HG03354 (cell line): ENCODE measurements around the gene ZFP64.
"Not testable (repeated sequence)": the region's sequence is repeated elsewhere in the genome, so short reads cannot be mapped to it uniquely, and the experiment has no call there.

Experiments
- ATAC-seq: cut with Tn5 transposase; IDR thresholded peaks from one replicate; pipeline ENCODE4 v1.9.1; 2021; ENCODE audit warnings: mild to moderate bottlenecking; ENCODE audit not compliant: unreplicated experiment, poor library complexity, severe bottlenecking

Gene ZFP64

DNA sequence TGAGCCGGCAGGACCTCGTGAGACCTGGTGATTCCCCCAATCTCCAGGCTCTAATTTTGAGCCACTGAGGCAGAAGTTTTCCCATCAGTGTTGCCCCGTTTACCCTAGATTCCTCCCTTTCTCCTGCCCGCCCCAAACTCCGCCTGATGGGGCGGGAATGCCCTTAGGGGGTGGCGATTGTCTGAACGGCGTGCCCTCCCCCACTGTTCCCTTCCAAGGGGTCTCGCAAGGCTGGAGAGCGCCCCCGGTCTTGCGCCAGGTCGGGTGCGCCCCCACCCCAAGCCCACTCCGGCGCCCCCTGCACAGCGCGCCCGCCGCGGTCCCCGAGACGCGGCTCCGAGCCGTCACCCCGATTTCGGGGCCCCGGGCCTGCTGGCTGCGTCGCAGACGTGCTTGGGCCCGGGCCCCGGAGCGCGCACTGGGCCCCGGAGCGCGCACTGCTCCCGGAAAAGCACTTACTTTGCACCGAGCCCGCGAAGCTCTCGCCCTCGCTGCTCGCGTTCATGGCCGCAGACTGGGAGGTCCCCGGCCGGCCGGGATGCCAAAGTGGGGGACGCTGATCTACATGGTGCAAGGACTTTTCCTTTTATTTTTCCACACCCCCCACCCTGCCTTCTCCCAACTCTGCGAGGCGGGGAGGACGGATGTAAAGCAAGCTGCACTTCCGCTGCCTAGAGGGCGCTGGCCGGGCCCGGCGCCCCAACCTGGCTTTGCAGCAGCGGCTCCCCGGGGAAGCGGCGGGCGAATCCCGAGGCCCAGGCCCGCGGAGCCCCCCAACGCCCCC lies at the start of gene ZFP64:
ZFP64 (minus strand) TSS at position 648 of the 784 bp plus-strand sequence; CDS start at position 505, 143 bp downstream.
- peak; percentile 77 for ATAC-seq

DNA sequence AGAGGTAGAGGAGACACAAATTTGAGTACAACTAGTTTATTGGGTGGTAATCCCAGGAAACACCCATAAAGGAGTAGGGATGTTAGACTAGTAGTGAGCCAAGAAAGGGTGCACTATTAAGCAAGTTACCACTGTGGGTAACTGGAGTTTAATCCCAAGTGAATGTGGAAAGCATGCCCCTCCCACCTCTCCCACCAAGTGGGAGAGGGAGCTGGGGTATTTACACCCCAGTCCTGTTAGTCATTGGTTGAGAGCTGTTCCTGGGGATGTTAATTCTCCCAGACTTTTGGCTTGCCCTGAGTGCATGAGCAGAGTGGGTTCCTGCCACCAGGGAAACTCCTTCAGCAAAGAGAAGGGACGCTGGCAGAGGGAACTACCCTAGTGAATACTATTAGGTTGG lies 49.2 kb upstream of the ZFP64 start:
- no peak for ATAC-seq

GRCh38 chr20:52239102-52239501 lies 47.5 kb upstream of the ZFP64 start:
- no peak for ATAC-seq

GRCh38 chr20:52236292-52236691 lies 44.7 kb upstream of the ZFP64 start:
- no peak for ATAC-seq

GRCh38 chr20:52235129-52235528 lies 43.5 kb upstream of the ZFP64 start:
- no peak for ATAC-seq

- no peak for ATAC-seq
Observed at GRCh38 chr20:52234302-52235045, 42.9 kb upstream of the ZFP64 start.

- ATAC-seq = peak; percentile 72
Observed at GRCh38 chr20:52231230-52231746, 39.7 kb upstream of the ZFP64 start.

DNA sequence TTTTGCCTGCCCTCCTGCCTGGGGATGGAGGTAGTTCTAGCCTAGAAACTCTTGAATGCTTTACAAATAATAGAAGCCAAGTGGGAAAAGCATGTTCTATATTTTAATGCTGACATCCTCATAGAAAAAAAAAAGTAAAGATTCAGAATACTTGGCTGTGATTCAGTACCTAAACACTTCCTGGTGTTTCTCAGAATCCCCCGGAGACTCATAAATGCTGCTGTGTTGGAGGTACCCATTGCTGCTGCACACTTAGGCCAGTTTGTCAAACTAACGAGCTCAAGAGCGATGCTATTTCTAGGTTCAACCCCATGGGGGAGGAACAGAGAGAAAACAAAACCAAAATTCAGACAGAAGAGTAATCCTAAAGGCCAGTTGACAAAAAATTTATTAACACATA lies 38.8 kb upstream of the ZFP64 start:
- ATAC-seq = no peak

GRCh38 chr20:52229346-52229745 lies 37.8 kb upstream of the ZFP64 start:
- ATAC-seq = not testable (repeated sequence)

- no peak for ATAC-seq
Observed at GRCh38 chr20:52226370-52226769, 34.8 kb upstream of the ZFP64 start.

DNA sequence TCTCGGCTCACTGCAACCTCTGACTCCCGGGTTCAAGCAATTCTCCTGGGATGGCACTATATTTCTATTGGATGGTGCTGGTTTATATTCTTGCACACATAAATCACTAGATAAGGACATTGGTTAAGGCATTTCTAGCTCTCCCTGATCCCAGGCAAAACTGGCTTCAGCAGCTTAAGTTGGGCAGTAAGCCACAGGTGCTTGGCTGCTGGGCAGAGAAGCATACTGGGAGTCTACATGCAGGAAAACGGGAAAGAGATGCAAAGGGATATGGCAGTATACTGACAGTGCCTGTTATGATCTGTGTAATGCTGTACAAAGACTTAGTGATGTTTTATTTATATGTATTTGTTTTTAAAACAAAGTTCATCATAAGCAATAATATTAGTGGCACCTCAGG lies 33.3 kb upstream of the ZFP64 start:
- ATAC-seq = no peak

DNA sequence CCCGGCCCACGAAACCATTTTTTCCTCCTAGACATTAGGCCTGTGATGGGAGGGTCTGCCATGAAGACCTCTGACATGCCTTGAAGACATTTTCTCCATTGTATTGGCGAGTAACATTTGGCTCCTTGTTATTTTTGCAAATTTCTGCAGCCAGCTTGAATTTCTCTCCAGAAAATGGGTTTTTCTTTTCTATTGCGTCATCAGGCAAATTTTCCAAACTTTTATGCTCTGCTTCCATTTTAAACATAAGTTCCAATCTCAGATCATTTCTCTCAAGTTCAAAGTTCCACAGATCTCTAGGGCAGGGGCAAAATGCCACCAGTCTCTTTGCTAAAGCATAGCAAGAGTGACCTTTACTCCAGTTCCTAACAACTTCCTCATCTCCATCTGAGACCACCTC lies 29.8 kb upstream of the ZFP64 start:
- ATAC-seq = not testable (repeated sequence)

GRCh38 chr20:52220891-52221290 lies 29.3 kb upstream of the ZFP64 start:
- not testable (repeated sequence) for ATAC-seq

DNA sequence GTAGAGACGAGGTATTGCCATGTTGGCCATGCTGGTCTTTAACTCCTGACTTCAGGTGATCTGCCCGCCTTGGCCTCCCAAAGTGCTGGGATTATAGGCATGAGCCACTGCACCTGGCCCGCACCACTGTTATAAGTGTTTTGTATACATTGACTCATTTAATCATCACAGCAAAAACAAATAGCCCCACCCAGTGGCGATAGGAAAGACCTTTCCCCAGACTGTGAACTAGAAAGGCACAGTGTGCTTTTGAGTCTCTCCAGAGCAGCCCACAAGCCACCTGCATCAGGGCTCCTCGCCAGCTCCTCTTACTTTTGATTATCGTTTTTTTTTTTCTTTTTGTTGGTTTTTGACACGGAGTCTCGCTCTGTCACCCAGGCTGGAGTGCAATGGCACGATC lies 27.9 kb upstream of the ZFP64 start:
- ATAC-seq = no peak

DNA sequence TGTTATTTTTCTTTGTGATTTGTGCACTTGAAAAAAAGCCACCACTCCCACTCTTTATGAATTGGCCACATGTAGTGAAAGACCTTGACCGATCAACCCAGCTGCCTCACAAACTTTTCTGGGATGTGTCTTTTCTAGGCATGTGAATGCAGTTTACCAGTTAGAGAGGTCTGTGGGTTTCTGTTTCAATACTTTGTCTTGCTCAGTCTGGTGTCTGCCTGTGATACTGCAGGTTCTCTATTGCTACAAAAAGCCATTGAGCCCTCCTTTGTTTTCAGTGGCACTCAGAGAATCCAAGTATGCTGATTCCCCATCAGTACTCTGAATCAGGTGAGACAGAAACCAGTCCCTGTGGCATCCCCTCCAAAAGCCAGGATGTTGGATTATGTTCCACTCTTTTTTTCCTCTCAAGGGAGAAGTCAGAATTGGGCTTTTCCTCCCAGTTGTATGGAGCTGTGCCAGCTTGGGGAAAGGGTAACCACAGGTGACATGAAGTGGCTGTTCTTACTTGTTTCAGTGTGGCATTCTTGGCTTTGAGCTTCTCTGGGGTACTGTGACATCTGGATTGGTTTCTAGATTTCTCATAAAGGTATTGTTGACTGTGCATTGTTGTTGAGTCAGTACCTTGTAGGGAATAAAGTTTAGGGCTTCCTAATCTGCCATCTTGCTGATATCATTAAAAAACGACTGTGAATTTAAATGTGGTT lies 26.3 kb upstream of the ZFP64 start:
- ATAC-seq = no peak

DNA sequence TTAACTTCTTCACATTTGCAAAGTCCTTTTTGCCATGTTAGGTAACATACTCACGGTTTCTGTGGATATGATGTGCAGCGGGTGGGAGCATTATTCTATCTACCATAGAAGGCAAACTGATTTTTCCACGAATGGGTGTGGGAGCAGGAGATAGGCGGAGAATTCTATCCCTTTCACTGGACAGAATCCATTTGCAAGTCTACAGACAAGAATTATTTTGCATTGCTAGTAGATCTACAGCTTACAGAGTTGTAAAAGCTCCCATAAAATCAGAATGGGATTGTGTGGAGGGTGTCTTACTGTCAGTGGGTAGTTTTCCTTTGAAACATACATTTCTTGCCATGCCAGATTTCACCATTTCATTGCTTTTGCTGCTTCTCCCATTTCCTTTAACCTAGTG lies 22.4 kb upstream of the ZFP64 start:
- no peak for ATAC-seq

DNA sequence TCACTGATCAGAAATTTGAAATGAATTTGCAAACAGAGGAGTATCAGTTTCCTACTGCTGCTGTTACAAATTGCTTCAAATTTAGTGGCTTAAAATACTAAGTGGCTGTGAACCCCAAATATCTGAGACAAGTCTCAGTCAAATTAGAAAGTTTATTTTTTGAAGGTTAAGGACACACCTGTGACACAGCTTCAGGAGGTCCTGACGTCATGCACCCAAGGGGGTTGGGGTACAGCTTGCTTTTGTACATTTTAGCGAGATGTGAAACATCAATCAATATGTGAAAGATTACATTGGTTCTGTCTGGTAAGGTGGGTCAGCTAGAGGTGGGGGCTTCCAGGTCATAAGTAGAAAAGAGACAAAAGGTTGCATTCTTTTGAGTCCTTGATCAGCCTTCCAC lies 21.4 kb upstream of the ZFP64 start:
- ATAC-seq = no peak

- ATAC-seq = no peak
Observed at GRCh38 chr20:52210037-52210990, 18.7 kb upstream of the ZFP64 start.

DNA sequence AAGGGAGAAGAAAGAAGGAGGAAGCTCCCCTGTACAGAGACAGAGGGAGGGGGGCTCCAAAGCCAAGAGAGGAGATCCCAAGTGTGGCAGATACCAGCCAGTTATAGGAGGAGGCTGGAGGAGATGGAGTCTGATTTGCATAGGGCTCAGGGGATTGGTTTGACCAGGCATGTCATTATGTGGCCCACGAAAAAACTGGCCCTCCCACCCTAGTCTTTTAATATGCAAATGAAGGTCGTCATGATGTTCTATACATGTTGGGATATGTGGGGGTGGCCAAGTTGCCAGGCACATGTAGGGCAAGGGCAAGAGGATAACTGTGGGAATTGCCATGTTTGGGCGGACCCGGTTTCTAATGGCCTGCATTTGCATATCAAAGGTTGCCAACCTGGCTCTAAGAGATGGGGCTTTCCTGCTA lies 17.6 kb upstream of the ZFP64 start:
- no peak for ATAC-seq
